Heart left ventricle (tissue), 16 donors: ENCODE measurements around the gene DENND5A. TPM values are rescaled to one million over a fixed set of nuclear protein-coding genes. Genes with fewer than 3 reads are reported as not detected.

ENCODE experiments used
- ATAC-seq, 4 donors: fragments of 200-7000 bp; cut with Tn5 transposase; one replicate each; pipeline ENCODE4 v1.9.1; 2020 to 2022; ENCODE audit warnings: moderate library complexity in 4 of 4, mild to moderate bottlenecking in 3 of 4, moderate number of reproducible peaks in 1 of 4
- DNase-seq, 5 donors: peaks; one replicate each; pipeline ENCODE4 v3.0.0-alpha.2; 2020
- H3K27ac ChIP-seq, 12 donors: fragments of 200-600 bp; sonication (generic) in 4 of 12; one replicate each; pipeline versions ENCODE4 v1.5.0 to v1.8.0; 2016 to 2022; ENCODE audit warnings: mild to moderate bottlenecking in 2 of 12
- H3K27me3 ChIP-seq, 9 donors: fragments of 200-600 bp; sonication (generic) in 2 of 9; one replicate each; pipeline versions ENCODE4 v1.5.1 to v1.8.0; 2016 to 2022; ENCODE audit warnings: mild to moderate bottlenecking in 3 of 9
- H3K36me3 ChIP-seq, 9 donors: fragments of 200-600 bp; sonication (generic) in 2 of 9; one replicate each; pipeline versions ENCODE4 v1.5.0 to v1.8.0; 2018 to 2022; ENCODE audit warnings: mild to moderate bottlenecking in 2 of 9
- H3K4me1 ChIP-seq, 12 donors: fragments of 200-600 bp; sonication (generic) in 4 of 12; one replicate each; pipeline versions ENCODE4 v1.5.0 to v1.8.0; 2016 to 2022; ENCODE audit warnings: mild to moderate bottlenecking in 3 of 12
- H3K4me3 ChIP-seq, 12 donors: fragments of 200-600 bp; sonication (generic) in 4 of 12; one replicate each; pipeline versions ENCODE4 v1.5.0 to v1.8.0; 2017 to 2022; ENCODE audit warnings: mild to moderate bottlenecking in 9 of 12, moderate library complexity in 4 of 12
- H3K9me3 ChIP-seq, 12 donors: fragments of 200-600 bp; sonication (generic) in 4 of 12; one replicate each; pipeline versions ENCODE4 v1.5.0 to v1.8.0; 2016 to 2022; ENCODE audit warnings: mild to moderate bottlenecking in 1 of 12
- CTCF ChIP-seq, 12 donors: fragments of 200-600 bp; sonication (generic) in 4 of 12; IDR thresholded peaks; one replicate each; pipeline versions ENCODE4 v1.5.0 to v1.8.0; 2018 to 2022; ENCODE audit warnings: antibody characterized with exemption in 12 of 12, mild to moderate bottlenecking in 5 of 12
- POLR2A ChIP-seq, 2 donors: fragments of 450-650 bp; IDR thresholded peaks; one replicate each; pipeline ENCODE4 v1.6.1; 2017; ENCODE audit warnings: antibody characterized with exemption in 2 of 2, mild to moderate bottlenecking in 2 of 2, moderate library complexity in 2 of 2
- WGBS, 4 donors: extraction: QIAGEN DNeasy Blood & Tissue Kit in 2 of 4; methylation state at CpG; one replicate each; pipeline versions ENCODE4 v1.1.5 to v1.1.7; 2013 to 2018; 5-methylcytosine and 5-hydroxymethylcytosine counted together
- intact Hi-C, 10 donors: fragments of 100-400 bp; cut with DNase I; formaldehyde crosslinking; loops; one replicate each; pipeline versions ENCODE4 v1.11.1 to v1.14.2; 2022
- polyA plus RNA-seq, 2 donors: library from polyadenylated mRNA; stranded (reverse); fragments of 200-250 nt; gene quantifications; one replicate each; pipeline ENCODE4 v1.2.3, GENCODE V29; 2013
- total RNA-seq, 9 donors: library from RNA; depleted of rRNA in 2 of 9; stranded (reverse); fragments of >200 nt in 2 of 9; fragmentation: NEBNext Ultra II Directional in 3 of 9; extraction: Animal tissue kit (Norgen Biotek cat#: 25700) in 3 of 9; gene quantifications; one replicate each; pipeline versions ENCODE4 v1.1.0 to v1.2.4, GENCODE V29; 2016 to 2023
- donor health status: ischemic (EF 13 %, LVEDD 7.1; RV severe dilation, severe dysfunction).
- donor health status: healthy with polysubstance abuse.
- donor health status: DM: no; HTN: yes; CAD: no.
- donor health status: DM: no; HTN: no; CAD: no.
- donor health status: ischemic (EF 25% LVEDD 6.9; RV normal size, moderate dysfunction).
- donor health status: ischemic (EF 25% LVEDD 5.7; RV mildly dilated, moderate dysfunction).
- donor health status: healthy.
- donor health status: DM: yes; HTN: yes; CAD: no.
- donor health status: ischemic (EF 35%, LVEDD 5.7; RV mildly dilated, moderate dysfunction).
- donor health status: nonischemic (EF 11% LVEDD 7.7; RV severe dilation, severe dysfunction).
- donor health status: DM: yes; HTN: yes; CAD: no.
- donor health status: PGD.
- donor health status: ischemic (EF 29% LVEDD 5.4; RV normal size, mild dysfunction).
- donor health status: nonischemic (EF 23%, LVEDD 6.1; RV moderate dilation, normal function).

The DENND5A gene
- total and polyA plus RNA-seq, 11 donors, result 44.5 to 175 (median 113) TPM

GRCh38 chr11:9254416-9254815 lies 10.7 kb downstream of the DENND5A start:
- Histone ChIP-seq H3K36me3 (peaks cover 0 to 19% (median 9%) of the 10 kb centered on the region in 9 donors), H3K27ac (peak overlapping the region in 2 of 12 donors; percentile 18 to 37), H3K4me3 (no peak overlapping the region), H3K9me3 (no peaks in the 10 kb centered on the region), H3K27me3 (no peaks in the 10 kb centered on the region), H3K4me1 (peaks cover 6 to 56% (median 41%) of the 10 kb centered on the region in 12 donors)
- DNase-seq, result no peak
- intact Hi-C loops, result loop anchor here in 1 of 10 donors (5.0 kb wide), 1 partner anchor 37 kb away; no protein-coding TSS in a partner anchor
- no peak for ATAC-seq
- WGBS, 4 donors, result 72 to 76% (median 74%) methylated on average over 3 of the region's 3 CpGs
- TF ChIP-seq CTCF (IDR thresholded peaks at IDR 0.05), result no peak
- TF ChIP-seq POLR2A (IDR thresholded peaks at IDR 0.05), result no peak

GRCh38 chr11:9253086-9253485 lies 12.1 kb downstream of the DENND5A start:
- 41 to 55% (median 46%) methylated on average over 3 of the region's 3 CpGs for WGBS, 4 donors

GRCh38 chr11:9251311-9251710 lies 13.8 kb downstream of the DENND5A start:
- no peak for DNase-seq
- H3K27me3 ChIP-seq, result no peaks in the 10 kb centered on the region
- TF ChIP-seq POLR2A (IDR thresholded peaks at IDR 0.05) (no peak), CTCF (IDR thresholded peaks at IDR 0.05) (no peak)
- WGBS, 4 donors, result 75 to 80% (median 77%) methylated on average over 3 of the region's 3 CpGs
- H3K36me3 ChIP-seq, result peaks cover 0 to 22% (median 9%) of the 10 kb centered on the region in 9 donors
- intact Hi-C loops, result loop anchor here in 1 of 10 donors (5.0 kb wide), 1 partner anchor 34 kb away; no protein-coding TSS in a partner anchor
- ATAC-seq, result no peak
- H3K9me3 ChIP-seq, result no peaks in the 10 kb centered on the region
- no peak overlapping the region for H3K4me3 ChIP-seq
- peak overlapping the region in 5 of 12 donors; percentile 20 to 82 (median 47) for H3K27ac ChIP-seq
- peaks cover 6 to 69% (median 40%) of the 10 kb centered on the region in 12 donors for H3K4me1 ChIP-seq

More at GRCh38 chr11:9253086-9253485, 12.1 kb downstream of the DENND5A start:
- Histone ChIP-seq H3K27ac (peak overlapping the region in 11 of 12 donors; percentile 45 to 82 (median 60)), H3K27me3 (no peaks in the 10 kb centered on the region), H3K4me3 (peak overlapping the region in 4 of 12 donors; percentile 1 to 18 (median 7)), H3K36me3 (peaks cover 0 to 22% (median 9%) of the 10 kb centered on the region in 9 donors), H3K4me1 (peaks cover 6 to 55% (median 42%) of the 10 kb centered on the region in 12 donors), H3K9me3 (no peaks in the 10 kb centered on the region)
- ATAC-seq, result peak in 3 of 4 donors; percentile 34 to 69 (median 53)
- intact Hi-C loops, result loop anchor here in 1 of 10 donors (5.0 kb wide), 1 partner anchor 36 kb away; no protein-coding TSS in a partner anchor
- TF ChIP-seq POLR2A (IDR thresholded peaks at IDR 0.05) (no peak), CTCF (IDR thresholded peaks at IDR 0.05) (no peak)
- DNase-seq, result no peak

GRCh38 chr11:9250139-9250582 lies 15.0 kb downstream of the DENND5A start:
- Histone ChIP-seq H3K27ac (peak overlapping the region in 4 of 12 donors; percentile 0 to 79 (median 32)), H3K9me3 (no peaks in the 10 kb centered on the region), H3K27me3 (no peaks in the 10 kb centered on the region), H3K4me3 (no peak overlapping the region), H3K36me3 (peaks cover 0 to 14% (median 4%) of the 10 kb centered on the region in 9 donors), H3K4me1 (peaks cover 6 to 76% (median 42%) of the 10 kb centered on the region in 12 donors)
- 16 to 26% (median 22%) methylated on average over 2 of the region's 2 CpGs for WGBS, 4 donors
- intact Hi-C loops, result loop anchor here in 1 of 10 donors (5.0 kb wide), 1 partner anchor 33 kb away; no protein-coding TSS in a partner anchor
- ATAC-seq (no peak), DNase-seq (no peak)
- no peak for TF ChIP-seq POLR2A (IDR thresholded peaks at IDR 0.05)
- no peak for TF ChIP-seq CTCF (IDR thresholded peaks at IDR 0.05)
